Raji (cell line): ENCODE data around the gene PHKB.

ENCODE experiments used
- POLR2A ChIP-seq: IDR thresholded peaks from 2 replicates; pipeline ENCODE4 v1.6.1; 2011; ENCODE audit warnings: low read depth, low read length, control low read depth; ENCODE audit not compliant: insufficient read depth

Gene PHKB

GRCh38 chr16:47528431-47528830 is 67.3 kb downstream of the PHKB start:
- no peak for TF ChIP-seq POLR2A

DNA sequence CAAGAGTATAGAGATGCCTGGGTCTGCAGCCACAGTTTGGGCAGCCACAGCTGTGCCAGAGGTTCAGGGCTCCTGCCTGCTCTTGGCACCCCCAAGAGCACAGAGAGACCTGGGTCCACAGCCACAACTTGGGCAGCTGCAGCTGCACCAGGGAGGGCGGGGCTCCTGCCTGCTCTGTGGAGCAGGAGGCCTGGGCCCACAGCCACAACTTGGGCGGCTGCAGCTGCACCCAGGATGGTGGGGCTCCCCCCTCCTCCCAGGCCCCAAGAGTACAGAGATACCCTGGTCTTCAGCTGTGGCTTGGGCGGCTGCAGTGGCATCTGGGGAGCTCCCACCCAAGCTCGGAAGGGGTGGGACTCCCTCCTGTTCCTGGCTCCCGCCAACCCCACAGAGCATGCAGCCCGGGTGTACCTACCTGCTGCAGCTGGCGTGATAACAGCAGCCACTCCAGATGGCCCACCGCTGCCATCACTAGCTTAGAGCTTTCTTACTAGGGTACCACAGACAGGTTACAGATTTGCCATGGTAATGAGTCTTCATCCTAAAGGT is 72.7 kb downstream of the PHKB start:
- TF ChIP-seq POLR2A, result no peak

GRCh38 chr16:47538472-47538871 is 77.3 kb downstream of the PHKB start:
- TF ChIP-seq POLR2A, result no peak

GRCh38 chr16:47553853-47554564 is 92.9 kb downstream of the PHKB start:
- no peak for TF ChIP-seq POLR2A

- no peak for TF ChIP-seq POLR2A
Observed at GRCh38 chr16:47561286-47561685, 100.2 kb downstream of the PHKB start.

GRCh38 chr16:47562366-47562765 is 101.2 kb downstream of the PHKB start:
- no peak for TF ChIP-seq POLR2A

GRCh38 chr16:47565454-47565853 is 104.3 kb downstream of the PHKB start:
- no peak for TF ChIP-seq POLR2A

GRCh38 chr16:47567321-47567720 is 106.2 kb downstream of the PHKB start:
- no peak for TF ChIP-seq POLR2A

- no peak for TF ChIP-seq POLR2A
Observed at GRCh38 chr16:47568351-47568750, 107.2 kb downstream of the PHKB start.

DNA sequence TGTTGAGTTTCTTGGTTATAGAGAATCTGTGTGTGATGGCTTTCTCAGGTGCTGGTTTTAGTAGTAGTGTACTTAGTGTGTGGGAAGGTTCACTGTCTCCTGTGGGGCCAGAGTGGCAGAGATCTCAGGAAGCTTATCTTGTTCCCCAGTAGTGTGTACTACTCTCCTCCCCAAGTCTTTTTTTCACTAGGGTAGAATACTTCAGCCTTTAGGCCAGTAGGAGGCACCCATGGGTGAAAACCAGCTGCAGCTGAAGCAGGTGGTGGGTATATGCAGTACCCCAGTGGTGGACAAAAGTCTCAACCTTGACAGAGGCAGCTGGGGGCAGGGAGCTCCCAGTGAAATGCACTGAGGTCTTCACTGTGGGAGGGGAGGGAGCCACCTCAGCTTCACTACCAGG is 109.9 kb downstream of the PHKB start:
- no peak for TF ChIP-seq POLR2A

- no peak for TF ChIP-seq POLR2A
Observed at GRCh38 chr16:47571711-47572110, 110.6 kb downstream of the PHKB start.

GRCh38 chr16:47574091-47575054 is 113.2 kb downstream of the PHKB start:
- TF ChIP-seq POLR2A, result no peak

- TF ChIP-seq POLR2A, result no peak
Observed at GRCh38 chr16:47577029-47577428, 115.9 kb downstream of the PHKB start.

- TF ChIP-seq POLR2A, result no peak
Observed at GRCh38 chr16:47578033-47578432, 116.9 kb downstream of the PHKB start.

DNA sequence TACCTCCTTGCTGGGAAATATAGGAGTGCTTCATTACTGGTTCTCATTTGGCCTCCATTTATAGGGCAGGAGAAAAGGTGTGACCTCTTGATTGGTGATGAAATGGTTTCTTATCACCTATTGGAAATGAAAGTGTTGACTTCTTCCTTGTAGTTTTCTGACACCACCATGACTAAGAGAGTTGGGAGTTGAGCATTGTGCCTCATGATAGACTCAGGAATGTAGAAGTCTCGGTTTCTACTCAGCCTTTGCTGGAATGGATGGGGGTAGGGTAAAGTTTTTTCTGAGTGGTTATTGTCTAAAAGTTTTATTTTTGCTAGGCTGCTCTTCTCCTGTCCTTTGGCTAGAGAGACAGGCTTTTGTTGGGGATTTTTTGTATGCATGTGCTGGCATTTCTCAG is 117.4 kb downstream of the PHKB start:
- no peak for TF ChIP-seq POLR2A

DNA sequence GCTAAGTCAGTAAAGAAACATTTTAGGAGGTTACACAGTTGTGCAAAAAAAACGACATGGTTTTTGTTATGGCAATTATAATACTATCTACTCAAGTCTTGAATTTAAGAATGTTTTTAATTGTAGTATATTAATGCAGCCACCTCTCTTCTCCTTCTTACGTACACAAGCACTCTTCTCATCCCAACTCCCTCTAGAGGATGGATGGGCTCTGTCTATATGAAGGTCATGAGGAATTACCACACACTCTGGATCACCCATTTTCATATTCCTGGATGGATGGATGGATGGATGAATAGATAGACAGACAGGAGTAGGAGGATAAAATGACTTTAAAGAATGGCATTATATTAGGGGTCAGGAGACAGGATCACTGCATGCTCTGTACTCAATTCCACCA is 120.0 kb downstream of the PHKB start:
- no peak for TF ChIP-seq POLR2A
